ENCODE measurements around the gene CDKAL1.
"Not testable (repeated sequence)": the region's sequence is repeated elsewhere in the genome, so short reads cannot be mapped to it uniquely, and the experiment has no call there.

Gene CDKAL1

GRCh38 chr6:21073318-21073839 is 539.1 kb downstream of the CDKAL1 start:
- no peak for DNase-seq (ENCODE audit: low spot score)

- DNase-seq (ENCODE audit: low spot score): no peak
These were observed 540.2 kb downstream of the CDKAL1 start for GRCh38 chr6:21074484-21074883.

- no peak for DNase-seq (ENCODE audit: low spot score)
These were observed 541.7 kb downstream of the CDKAL1 start for GRCh38 chr6:21075986-21076385.

- DNase-seq (ENCODE audit: low spot score): no peak
These were observed 544.2 kb downstream of the CDKAL1 start for GRCh38 chr6:21078497-21078896.

- no peak for DNase-seq (ENCODE audit: low spot score)
These were observed 545.3 kb downstream of the CDKAL1 start for GRCh38 chr6:21079468-21080048.

- no peak for DNase-seq (ENCODE audit: low spot score)
These were observed 546.0 kb downstream of the CDKAL1 start for GRCh38 chr6:21080221-21080620.

- DNase-seq (ENCODE audit: low spot score): no peak
These were observed 547.8 kb downstream of the CDKAL1 start for GRCh38 chr6:21082091-21082490.

GRCh38 chr6:21083708-21084107 is 549.5 kb downstream of the CDKAL1 start:
- no peak for DNase-seq (ENCODE audit: low spot score)

- no peak for DNase-seq (ENCODE audit: low spot score)
These were observed 550.4 kb downstream of the CDKAL1 start for GRCh38 chr6:21084656-21085055.

- no peak for DNase-seq (ENCODE audit: low spot score)
These were observed 551.0 kb downstream of the CDKAL1 start for GRCh38 chr6:21085211-21085610.

- DNase-seq (ENCODE audit: low spot score): no peak
These were observed 551.4 kb downstream of the CDKAL1 start for GRCh38 chr6:21085643-21086042.

- DNase-seq (ENCODE audit: low spot score): no peak
These were observed 552.9 kb downstream of the CDKAL1 start for GRCh38 chr6:21087188-21087587.

GRCh38 chr6:21091411-21091810 is 557.2 kb downstream of the CDKAL1 start:
- no peak for DNase-seq (ENCODE audit: low spot score)

GRCh38 chr6:21092231-21092772 is 558.0 kb downstream of the CDKAL1 start:
- not testable (repeated sequence) for DNase-seq (ENCODE audit: low spot score)

- no peak for DNase-seq (ENCODE audit: low spot score)
These were observed 561.2 kb downstream of the CDKAL1 start for GRCh38 chr6:21095462-21095861.

GRCh38 chr6:21098134-21098533 is 563.9 kb downstream of the CDKAL1 start:
- DNase-seq (ENCODE audit: low spot score): no peak

- DNase-seq (ENCODE audit: low spot score): no peak
These were observed 564.5 kb downstream of the CDKAL1 start for GRCh38 chr6:21098744-21099143.

GRCh38 chr6:21099338-21100314 is 565.4 kb downstream of the CDKAL1 start:
- no peak for DNase-seq (ENCODE audit: low spot score)

- no peak for DNase-seq (ENCODE audit: low spot score)
These were observed 566.7 kb downstream of the CDKAL1 start for GRCh38 chr6:21100991-21101390.

- no peak for DNase-seq (ENCODE audit: low spot score)
These were observed 567.4 kb downstream of the CDKAL1 start for GRCh38 chr6:21101694-21102093.

GRCh38 chr6:21102201-21102600 is 567.9 kb downstream of the CDKAL1 start:
- no peak for DNase-seq (ENCODE audit: low spot score)

GRCh38 chr6:21102624-21103023 is 568.4 kb downstream of the CDKAL1 start:
- no peak for DNase-seq (ENCODE audit: low spot score)
